EH (cell line): ENCODE measurements around the gene NDUFAF7.
"Not testable (repeated sequence)": the region's sequence is repeated elsewhere in the genome, so short reads cannot be mapped to it uniquely, and the experiment has no call there.

Source experiments
- DNase-seq: peaks from one replicate; pipeline ENCODE4 v3.0.0-alpha.2; 2015; ENCODE audit warnings: low read depth

NDUFAF7 gene

GRCh38 chr2:37215250-37215649 lies 16.2 kb upstream of the NDUFAF7 start:
- no peak for DNase-seq

GRCh38 chr2:37219046-37219445 lies 12.4 kb upstream of the NDUFAF7 start:
- DNase-seq = no peak

GRCh38 chr2:37223131-37223530 lies 8.3 kb upstream of the NDUFAF7 start:
- DNase-seq = no peak

- DNase-seq = no peak
These were observed 7.4 kb upstream of the NDUFAF7 start for GRCh38 chr2:37224063-37224462.

- DNase-seq = not testable (repeated sequence)
These were observed 6.3 kb upstream of the NDUFAF7 start for GRCh38 chr2:37225129-37225528.

- DNase-seq = no peak
These were observed 4.6 kb upstream of the NDUFAF7 start for GRCh38 chr2:37226863-37227262.

- DNase-seq = no peak
These were observed 2.7 kb upstream of the NDUFAF7 start for GRCh38 chr2:37228788-37229187.

- DNase-seq = peak; percentile 37
These were observed 877 bp upstream of the NDUFAF7 start for GRCh38 chr2:37230581-37230980.

GRCh38 chr2:37232131-37232933 lies 874 bp downstream of the NDUFAF7 start:
- DNase-seq = peak; percentile 41

GRCh38 chr2:37243435-37243834 lies 12.0 kb downstream of the NDUFAF7 start:
- DNase-seq = no peak

GRCh38 chr2:37244017-37244416 lies 12.6 kb downstream of the NDUFAF7 start:
- DNase-seq = no peak

GRCh38 chr2:37244755-37245154 lies 13.3 kb downstream of the NDUFAF7 start:
- no peak for DNase-seq

GRCh38 chr2:37246205-37246604 lies 14.7 kb downstream of the NDUFAF7 start:
- no peak for DNase-seq

- no peak for DNase-seq
These were observed 19.6 kb downstream of the NDUFAF7 start for GRCh38 chr2:37250869-37251740.

- DNase-seq = no peak
These were observed 31.1 kb downstream of the NDUFAF7 start for GRCh38 chr2:37262522-37262921.

- no peak for DNase-seq
These were observed 32.4 kb downstream of the NDUFAF7 start for GRCh38 chr2:37263839-37264238.

- no peak for DNase-seq
These were observed 36.2 kb downstream of the NDUFAF7 start for GRCh38 chr2:37267685-37268084.

GRCh38 chr2:37268111-37268510 lies 36.7 kb downstream of the NDUFAF7 start:
- no peak for DNase-seq

GRCh38 chr2:37271376-37272067 lies 40.1 kb downstream of the NDUFAF7 start:
- DNase-seq = no peak

- peak; percentile 34 for DNase-seq
These were observed 43.0 kb downstream of the NDUFAF7 start for GRCh38 chr2:37274359-37274965.

- DNase-seq = no peak
These were observed 44.8 kb downstream of the NDUFAF7 start for GRCh38 chr2:37276291-37276690.

GRCh38 chr2:37281916-37282315 lies 50.5 kb downstream of the NDUFAF7 start:
- no peak for DNase-seq
